Transverse colon (tissue), 3 donors: ENCODE data around the gene CDC5L.

ENCODE experiments used
- POLR2A ChIP-seq: fragments of 450-650 bp; IDR thresholded peaks from one replicate; pipeline ENCODE4 v1.6.1; 2016; ENCODE audit warnings: antibody characterized with exemption, mild to moderate bottlenecking, moderate library complexity
- TF ChIP-seq, protein P1 (sequence below), 5 experiments: fragments of 200-600 bp in 3 of 5; fragments of 450-650 bp in 2 of 5; sonication (generic) in 3 of 5; IDR thresholded peaks; 1 replicate in 2 of 5; 2 replicates in 3 of 5; pipeline ENCODE4 v1.5.1; 2016 to 2017; ENCODE audit warnings: antibody characterized with exemption in 5 of 5, inconsistent platforms in 3 of 5, mild to moderate bottlenecking in 2 of 5, moderate library complexity in 1 of 5

DNA sequence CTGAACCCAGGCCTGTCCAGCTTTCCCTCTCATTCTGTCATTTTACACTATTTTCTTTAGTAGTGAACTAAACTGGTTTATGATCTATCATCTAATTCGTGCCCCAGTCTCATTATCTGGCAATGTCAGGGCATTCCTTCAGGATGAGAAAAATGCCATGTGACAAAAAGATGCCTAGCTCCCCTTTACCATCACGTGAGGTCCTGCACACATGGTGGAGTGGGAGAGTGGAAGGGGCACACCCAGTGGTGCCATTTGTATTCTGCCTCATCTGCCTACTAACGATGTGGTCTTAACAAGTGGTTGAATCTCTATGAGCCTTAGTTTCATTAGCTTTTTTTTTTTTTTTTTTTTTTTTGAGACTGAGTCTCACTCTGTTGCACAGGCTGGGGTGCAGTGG lies 41.2 kb downstream of the CDC5L start:
- no peak for TF ChIP-seq POLR2A
- TF ChIP-seq, protein P1, sequence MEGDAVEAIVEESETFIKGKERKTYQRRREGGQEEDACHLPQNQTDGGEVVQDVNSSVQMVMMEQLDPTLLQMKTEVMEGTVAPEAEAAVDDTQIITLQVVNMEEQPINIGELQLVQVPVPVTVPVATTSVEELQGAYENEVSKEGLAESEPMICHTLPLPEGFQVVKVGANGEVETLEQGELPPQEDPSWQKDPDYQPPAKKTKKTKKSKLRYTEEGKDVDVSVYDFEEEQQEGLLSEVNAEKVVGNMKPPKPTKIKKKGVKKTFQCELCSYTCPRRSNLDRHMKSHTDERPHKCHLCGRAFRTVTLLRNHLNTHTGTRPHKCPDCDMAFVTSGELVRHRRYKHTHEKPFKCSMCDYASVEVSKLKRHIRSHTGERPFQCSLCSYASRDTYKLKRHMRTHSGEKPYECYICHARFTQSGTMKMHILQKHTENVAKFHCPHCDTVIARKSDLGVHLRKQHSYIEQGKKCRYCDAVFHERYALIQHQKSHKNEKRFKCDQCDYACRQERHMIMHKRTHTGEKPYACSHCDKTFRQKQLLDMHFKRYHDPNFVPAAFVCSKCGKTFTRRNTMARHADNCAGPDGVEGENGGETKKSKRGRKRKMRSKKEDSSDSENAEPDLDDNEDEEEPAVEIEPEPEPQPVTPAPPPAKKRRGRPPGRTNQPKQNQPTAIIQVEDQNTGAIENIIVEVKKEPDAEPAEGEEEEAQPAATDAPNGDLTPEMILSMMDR (IDR thresholded peaks at IDR 0.05), result no peak
